B cell (primary cell): ENCODE data around the gene VTI1A. TPM values are rescaled to one million over a fixed set of nuclear protein-coding genes. Genes with fewer than 3 reads are reported as not detected.

Source experiments
- ATAC-seq: fragments of 200-7000 bp; cut with Tn5 transposase; one replicate; pipeline ENCODE4 v1.10.0; 2021; ENCODE audit warnings: low read depth, mild to moderate bottlenecking, moderate number of reproducible peaks, moderate library complexity
- CTCF ChIA-PET: fragments of 350-600 bp; sonication (Branson Sonifier 250); formaldehyde crosslinking; loops from one replicate; lab custom pipeline; 2021; ENCODE audit warnings: antibody characterized with exemption, inconsistent platforms; lab: Charles Lee
- POLR2A ChIA-PET: fragments of 350-600 bp; sonication (Branson Sonifier 250); formaldehyde crosslinking; loops from one replicate; lab custom pipeline; 2021; ENCODE audit warnings: antibody characterized with exemption; lab: Charles Lee
- DNase-seq: peaks from one replicate; pipeline ENCODE4 v3.0.0; 2013
- H2AFZ ChIP-seq: 2 replicates; pipeline ENCODE4 v1.6.1; 2012; ENCODE audit warnings: mild to moderate bottlenecking, low read depth, low read length; ENCODE audit not compliant: insufficient read depth, poor library complexity, severe bottlenecking
- H3K27ac ChIP-seq, 2 donors: 1 replicate in 1 of 2; 2 replicates in 1 of 2; pipeline ENCODE4 v1.5.1; 2012 to 2013; ENCODE audit warnings: low read length in 2 of 2, mild to moderate bottlenecking in 2 of 2, moderate library complexity in 1 of 2
- H3K27me3 ChIP-seq, 4 experiments: fragments of 200-600 bp in 1 of 4; sonication (generic) in 1 of 4; replicated peaks in 1 of 4; 1 replicate in 2 of 4; 2 replicates in 2 of 4; pipeline versions ENCODE4 v1.6.1 to v1.7.0; 2013 to 2016; ENCODE audit warnings: low read length in 3 of 4, mild to moderate bottlenecking in 2 of 4, mixed read lengths in 1 of 4, moderate library complexity in 1 of 4; ENCODE audit not compliant: insufficient read depth in 4 of 4, control insufficient read depth in 3 of 4; ENCODE audit errors: control extremely low read depth in 1 of 4
- H3K36me3 ChIP-seq, 2 experiments: replicated peaks in 1 of 2; 1 replicate in 1 of 2; 2 replicates in 1 of 2; pipeline versions ENCODE4 v1.6.1 to v1.7.1; 2013; ENCODE audit warnings: low read length in 1 of 2; ENCODE audit not compliant: insufficient read depth in 2 of 2, control insufficient read depth in 1 of 2; ENCODE audit errors: control extremely low read depth in 1 of 2, extremely low read depth in 1 of 2
- H3K4me1 ChIP-seq, 2 donors: fragments of 200-600 bp in 1 of 2; sonication (generic) in 1 of 2; 1 replicate in 1 of 2; 2 replicates in 1 of 2; pipeline versions ENCODE4 v1.5.1 to v1.6.1; 2013 to 2017; ENCODE audit warnings: low read length in 2 of 2; ENCODE audit not compliant: control insufficient read depth in 2 of 2, insufficient read depth in 2 of 2
- H3K4me2 ChIP-seq: replicated peaks from 2 replicates; pipeline ENCODE3; 2012; ENCODE audit warnings: mild to moderate bottlenecking, low read depth, low read length; ENCODE audit not compliant: poor library complexity, severe bottlenecking
- H3K4me3 ChIP-seq, 5 experiments: fragments of 200-600 bp in 1 of 5; sonication (generic) in 1 of 5; 1 replicate in 3 of 5; 2 replicates in 2 of 5; pipeline versions ENCODE4 v1.5.1 to v1.7.0; 2011 to 2016; ENCODE audit warnings: low read length in 4 of 5, mild to moderate bottlenecking in 4 of 5, low read depth in 2 of 5, control low read depth in 1 of 5, moderate library complexity in 1 of 5; ENCODE audit not compliant: insufficient read depth in 1 of 5; ENCODE audit errors: control extremely low read depth in 1 of 5, extremely low read depth in 1 of 5
- H3K79me2 ChIP-seq: fragments of 200-600 bp; sonication (generic); one replicate; pipeline ENCODE4 v1.6.0; 2016; ENCODE audit warnings: low read length; ENCODE audit not compliant: control insufficient read depth, insufficient read depth
- H3K9ac ChIP-seq: fragments of 200-600 bp; sonication (generic); 2 replicates; pipeline ENCODE4 v1.6.1; 2017; ENCODE audit warnings: mild to moderate bottlenecking, low read length, moderate library complexity
- H3K9me3 ChIP-seq, 3 donors: one replicate each; pipeline versions ENCODE4 v1.6.1 to v1.7.1; 2013; ENCODE audit warnings: low read length in 2 of 3; ENCODE audit not compliant: control insufficient read depth in 2 of 3, insufficient read depth in 1 of 3; ENCODE audit errors: control extremely low read depth in 1 of 3
- H4K20me1 ChIP-seq: 2 replicates; pipeline ENCODE4 v1.6.0; 2012; ENCODE audit warnings: mild to moderate bottlenecking, low read length; ENCODE audit not compliant: insufficient read depth, control insufficient read depth, poor library complexity, severe bottlenecking
- H3K27ac Mint-ChIP-seq: one replicate; pipeline ENCODE4 v1.8.0; 2021; ENCODE audit warnings: mixed read lengths
- H3K27me3 Mint-ChIP-seq: one replicate; pipeline ENCODE4 v1.8.0; 2021; ENCODE audit warnings: mixed read lengths
- H3K4me1 Mint-ChIP-seq: one replicate; pipeline ENCODE4 v1.8.0; 2021; ENCODE audit warnings: mixed read lengths
- H3K4me3 Mint-ChIP-seq: one replicate; pipeline ENCODE4 v1.8.0; 2021; ENCODE audit warnings: mixed read lengths
- H3K9me3 Mint-ChIP-seq: one replicate; pipeline ENCODE4 v1.8.0; 2022; ENCODE audit warnings: mixed read lengths; ENCODE audit not compliant: insufficient read depth
- EZH2 ChIP-seq: IDR thresholded peaks from 2 replicates; pipeline ENCODE4 v1.6.1; 2012; ENCODE audit warnings: borderline replicate concordance, low read depth, mild to moderate bottlenecking, moderate library complexity, low read length; ENCODE audit not compliant: insufficient read depth, poor library complexity, severe bottlenecking
- WGBS: methylation state at CpG from one replicate; pipeline ENCODE4 v1.1.5; 2013; ENCODE audit warnings: missing lambda C conversion rate; ENCODE audit not compliant: insufficient coverage; 5-methylcytosine and 5-hydroxymethylcytosine counted together
- intact Hi-C: fragments of 100-400 bp; cut with micrococcal nuclease; formaldehyde crosslinking; loops from one replicate; pipeline ENCODE4 v1.10.0; 2022
- polyA plus RNA-seq: library from polyadenylated mRNA; depleted of rRNA; stranded (reverse); fragments of >200 nt; gene quantifications from 2 replicates; pipeline ENCODE4 v1.2.3, GENCODE V29; 2012
- total RNA-seq, 2 donors: library from RNA; stranded (reverse); fragments of 120-200 nt in 1 of 2; gene quantifications; 1 replicate in 1 of 2; 2 replicates in 1 of 2; pipeline versions ENCODE4 v1.2.3 to v1.2.4, GENCODE V29; 2013 to 2022
- TF ChIP-seq, protein P1 (sequence below): fragments of 200-600 bp; IDR thresholded peaks from one replicate; pipeline ENCODE4 v1.8.0; 2022; ENCODE audit warnings: antibody characterized with exemption, mild to moderate bottlenecking

The VTI1A gene
- total and polyA plus RNA-seq, 2 donors (not counting 1 experiment from before 2014, with no cell fraction given): 20.0 to 84.1 TPM

DNA sequence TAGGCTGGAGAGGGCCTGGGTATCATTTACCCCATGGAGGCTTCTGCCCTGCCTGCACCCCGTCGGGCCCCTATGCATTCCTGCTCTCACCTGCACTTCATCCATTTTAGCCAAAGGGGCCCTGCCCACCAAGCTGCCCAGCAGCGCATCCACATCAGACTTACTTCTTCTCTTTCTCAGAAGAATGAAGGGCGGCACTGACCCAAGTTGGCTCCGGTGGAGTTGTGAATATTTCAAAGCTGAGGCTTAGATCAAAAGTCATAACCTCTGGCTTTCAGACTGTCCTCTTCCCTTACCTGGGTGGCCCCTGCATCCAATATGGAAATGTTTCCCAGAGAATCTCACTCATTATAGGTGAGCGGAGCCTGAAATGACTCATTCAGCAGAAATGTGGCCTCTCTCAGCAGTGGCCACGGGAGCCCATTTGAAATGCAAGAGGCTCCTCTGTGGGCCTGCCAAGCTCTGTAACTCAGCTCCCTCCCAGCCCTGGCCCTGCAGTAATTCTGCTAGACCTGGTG, 385.4 kb downstream of the VTI1A start:
- H3K27me3 Mint-ChIP-seq: no peaks in the 10 kb centered on the region
- no peak for TF ChIP-seq EZH2
- TF ChIP-seq, protein P1, sequence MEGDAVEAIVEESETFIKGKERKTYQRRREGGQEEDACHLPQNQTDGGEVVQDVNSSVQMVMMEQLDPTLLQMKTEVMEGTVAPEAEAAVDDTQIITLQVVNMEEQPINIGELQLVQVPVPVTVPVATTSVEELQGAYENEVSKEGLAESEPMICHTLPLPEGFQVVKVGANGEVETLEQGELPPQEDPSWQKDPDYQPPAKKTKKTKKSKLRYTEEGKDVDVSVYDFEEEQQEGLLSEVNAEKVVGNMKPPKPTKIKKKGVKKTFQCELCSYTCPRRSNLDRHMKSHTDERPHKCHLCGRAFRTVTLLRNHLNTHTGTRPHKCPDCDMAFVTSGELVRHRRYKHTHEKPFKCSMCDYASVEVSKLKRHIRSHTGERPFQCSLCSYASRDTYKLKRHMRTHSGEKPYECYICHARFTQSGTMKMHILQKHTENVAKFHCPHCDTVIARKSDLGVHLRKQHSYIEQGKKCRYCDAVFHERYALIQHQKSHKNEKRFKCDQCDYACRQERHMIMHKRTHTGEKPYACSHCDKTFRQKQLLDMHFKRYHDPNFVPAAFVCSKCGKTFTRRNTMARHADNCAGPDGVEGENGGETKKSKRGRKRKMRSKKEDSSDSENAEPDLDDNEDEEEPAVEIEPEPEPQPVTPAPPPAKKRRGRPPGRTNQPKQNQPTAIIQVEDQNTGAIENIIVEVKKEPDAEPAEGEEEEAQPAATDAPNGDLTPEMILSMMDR: no peak
- no peak overlapping the region for H3K4me3 ChIP-seq
- no peaks in the 10 kb centered on the region for H3K79me2 ChIP-seq
- H3K36me3 ChIP-seq: no peaks in the 10 kb centered on the region
- H3K4me1 ChIP-seq: no peaks in the 10 kb centered on the region
- H3K9ac ChIP-seq: no peak overlapping the region
- H3K9me3 Mint-ChIP-seq: no peaks in the 10 kb centered on the region
- no peaks in the 10 kb centered on the region for H4K20me1 ChIP-seq
- ATAC-seq (no peak), DNase-seq (no peak)
- no peaks in the 10 kb centered on the region for H3K4me1 Mint-ChIP-seq
- intact Hi-C loops: no loop called here
- 99% methylated on average over 7 of the region's 7 CpGs for WGBS
- H3K9me3 ChIP-seq: no peaks in the 10 kb centered on the region
- no peak overlapping the region for H3K4me2 ChIP-seq
- H3K4me3 Mint-ChIP-seq: no peak overlapping the region
- CTCF ChIA-PET: no interaction called here
- POLR2A ChIA-PET: no interaction called here
- no peak overlapping the region for H3K27ac ChIP-seq
- no peak overlapping the region for H3K27ac Mint-ChIP-seq
- H2AFZ ChIP-seq: no peak overlapping the region
- H3K27me3 ChIP-seq: no peaks in the 10 kb centered on the region

GRCh38 chr10:112832959-112833358, 385.9 kb downstream of the VTI1A start:
- intact Hi-C loops: no loop called here
- 92% methylated on average over 2 of the region's 2 CpGs for WGBS

More at GRCh38 chr10:112832959-112833358, 385.9 kb downstream of the VTI1A start:
- Mint-ChIP-seq H3K27ac (no peak overlapping the region), H3K4me3 (no peak overlapping the region), H3K9me3 (no peaks in the 10 kb centered on the region), H3K27me3 (no peaks in the 10 kb centered on the region), H3K4me1 (no peaks in the 10 kb centered on the region)
- Histone ChIP-seq H3K27me3 (no peaks in the 10 kb centered on the region), H4K20me1 (no peaks in the 10 kb centered on the region), H3K36me3 (no peaks in the 10 kb centered on the region), H2AFZ (no peak overlapping the region), H3K79me2 (no peaks in the 10 kb centered on the region), H3K27ac (no peak overlapping the region), H3K9me3 (peaks cover 0 to 2% (median 0%) of the 10 kb centered on the region in 3 donors), H3K4me2 (no peak overlapping the region), H3K4me3 (no peak overlapping the region), H3K9ac (no peak overlapping the region), H3K4me1 (no peaks in the 10 kb centered on the region)
- TF ChIP-seq, protein P1: no peak
- no peak for TF ChIP-seq EZH2
- POLR2A ChIA-PET: no interaction called here
- ATAC-seq: no peak
- CTCF ChIA-PET: no interaction called here
- no peak for DNase-seq
